NCI-H345 (cell line): ENCODE results near the gene IL36RN.

Source experiments
- DNase-seq: peaks from one replicate; lab custom pipeline; 2025; lab: John Stamatoyannopoulos, UW

IL36RN gene

DNA sequence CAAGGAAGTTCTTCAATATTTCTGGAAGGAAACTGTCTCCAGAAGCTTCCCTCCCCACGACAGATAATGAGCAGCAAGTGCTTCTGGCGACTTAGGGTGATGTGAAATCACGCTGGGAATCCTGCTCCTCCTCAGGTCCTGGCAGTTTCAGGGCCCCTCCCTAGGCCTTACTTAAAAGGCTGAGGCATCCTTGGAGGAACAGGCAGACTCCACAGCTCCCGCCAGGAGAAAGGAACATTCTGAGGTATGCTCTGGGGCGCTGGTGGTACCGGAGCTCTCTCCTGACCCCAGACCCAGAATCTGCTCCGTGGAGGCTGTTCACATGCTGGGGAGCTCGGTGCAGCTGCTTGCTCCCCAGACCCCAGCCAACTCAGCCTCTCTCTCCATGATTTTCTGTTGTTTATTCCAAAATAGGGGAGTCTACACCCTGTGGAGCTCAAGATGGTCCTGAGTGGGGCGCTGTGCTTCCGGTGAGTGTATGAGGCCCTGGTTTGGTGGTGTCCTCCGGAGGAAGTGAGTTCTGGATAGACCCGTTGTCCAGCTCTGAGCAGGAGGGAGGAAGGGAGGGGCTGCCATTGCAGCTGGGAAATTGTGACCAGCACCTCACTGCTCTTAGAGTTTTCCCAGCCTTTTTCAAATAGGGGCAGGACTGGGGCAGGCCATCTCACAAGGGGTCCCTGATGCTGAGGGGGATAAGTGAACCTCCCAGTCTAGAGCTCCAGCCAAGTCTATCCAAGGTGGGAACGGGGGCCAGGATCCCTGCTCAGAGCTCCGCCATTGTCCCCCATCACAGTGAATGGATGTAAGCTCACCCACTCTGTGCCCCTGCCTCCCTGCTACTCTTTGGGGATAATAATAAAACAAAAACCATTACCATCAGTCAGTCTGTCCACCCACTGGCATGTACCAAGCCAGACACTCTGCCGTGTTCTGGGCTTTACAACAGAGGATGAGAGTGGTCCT is at the start of gene IL36RN:
Gene IL36RN (plus strand): TSS at position 201 of the 963 bp plus-strand sequence. CDS start 241 bp downstream, at position 442.
- no peak for DNase-seq

DNA sequence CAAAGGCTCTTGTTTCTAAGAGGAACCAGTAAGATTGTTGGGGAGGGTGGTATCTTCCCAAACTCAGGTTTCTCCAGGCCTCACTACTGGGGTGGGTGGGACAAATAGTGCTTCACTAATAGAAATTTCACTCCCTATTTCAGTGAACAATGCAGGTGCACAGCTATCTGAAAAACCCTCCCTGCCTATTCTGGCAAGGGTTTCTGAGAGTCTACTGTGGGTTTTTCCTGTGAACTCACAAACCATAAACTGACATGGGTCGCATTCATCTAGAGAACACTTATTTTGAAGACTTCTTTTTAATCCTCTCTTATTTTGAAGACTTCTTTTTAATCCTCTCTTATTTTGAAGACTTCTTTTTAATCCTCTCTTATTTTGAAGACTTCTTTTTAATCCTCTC is 49.4 kb upstream of the IL36RN start:
- DNase-seq, result no peak

DNA sequence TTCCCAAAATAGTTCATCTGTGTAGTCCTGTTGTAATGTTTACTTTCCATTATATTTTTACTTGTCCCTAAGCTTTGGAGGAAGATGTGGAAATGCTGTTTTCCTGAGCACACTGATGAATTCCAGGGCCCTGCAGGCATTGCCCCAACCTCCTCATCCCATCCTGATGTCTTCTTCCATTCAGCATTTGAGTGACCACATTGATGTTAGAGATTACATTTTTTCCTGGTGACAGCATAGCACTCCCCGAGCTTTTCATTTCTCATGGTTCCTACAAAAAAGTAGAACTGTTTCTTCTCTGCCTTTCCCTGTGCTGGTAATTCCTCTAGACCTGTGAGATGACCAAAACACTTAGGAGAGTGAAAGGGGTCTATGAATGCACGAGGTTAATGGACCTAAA is 48.9 kb upstream of the IL36RN start:
- no peak for DNase-seq

DNA sequence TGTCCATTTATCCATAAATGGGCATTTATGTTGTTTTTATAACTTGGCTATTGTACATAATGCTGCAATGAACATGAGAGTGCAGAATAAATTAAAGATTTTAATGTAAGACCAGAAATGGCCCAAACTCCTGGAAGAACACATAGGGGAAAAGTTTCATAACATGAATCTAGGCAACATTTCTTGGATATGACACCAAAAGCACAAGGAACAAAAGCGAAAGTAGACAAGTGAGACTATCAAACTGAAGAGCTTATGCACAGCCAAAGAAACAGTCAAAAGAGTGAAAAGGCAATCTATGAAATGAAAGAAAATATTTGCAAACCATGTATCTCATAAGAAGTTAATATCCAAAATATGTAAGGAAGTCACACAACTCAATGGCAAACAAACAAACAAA is 47.9 kb upstream of the IL36RN start:
- no peak for DNase-seq

DNA sequence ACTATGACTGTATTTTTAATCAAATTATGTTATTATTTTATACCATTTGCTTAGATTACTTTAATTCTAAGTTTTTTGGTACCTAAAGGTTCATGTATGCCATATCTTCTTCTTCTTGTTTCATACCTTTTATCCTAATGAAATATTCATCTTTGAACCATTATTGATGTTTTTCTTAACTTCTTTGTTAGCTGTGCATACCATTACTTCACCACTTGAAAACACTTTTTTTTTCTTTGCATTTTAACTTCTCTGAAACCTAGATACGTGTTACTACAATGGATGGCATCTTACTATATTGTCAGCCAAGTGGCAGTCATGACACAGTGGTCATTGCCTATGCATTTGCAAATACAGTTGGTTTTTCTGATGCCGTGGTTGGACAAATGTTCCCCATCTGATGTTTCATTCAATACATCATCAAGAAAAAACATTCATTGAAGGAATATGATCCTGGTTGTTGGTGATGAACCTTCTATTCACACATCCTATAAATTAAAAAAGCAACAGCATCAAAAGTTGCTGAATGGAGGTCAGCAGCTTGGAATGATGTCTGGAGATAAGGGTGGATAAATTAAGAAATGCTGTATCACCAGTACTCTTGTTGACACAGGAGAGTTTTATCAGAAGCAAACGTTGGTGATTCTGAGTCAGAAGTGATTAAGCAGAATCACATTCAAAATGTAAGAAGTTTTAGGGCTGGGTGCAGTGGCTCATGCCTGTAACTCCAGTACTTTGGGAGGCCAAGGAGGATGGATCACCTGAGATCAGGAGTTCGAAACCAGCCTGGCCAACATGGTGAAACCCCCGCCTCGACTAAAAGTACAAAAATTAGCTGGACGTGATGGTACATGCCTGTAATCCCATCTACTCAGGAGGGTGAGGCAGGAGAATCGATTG is 46.3 kb upstream of the IL36RN start:
- no peak for DNase-seq

DNA sequence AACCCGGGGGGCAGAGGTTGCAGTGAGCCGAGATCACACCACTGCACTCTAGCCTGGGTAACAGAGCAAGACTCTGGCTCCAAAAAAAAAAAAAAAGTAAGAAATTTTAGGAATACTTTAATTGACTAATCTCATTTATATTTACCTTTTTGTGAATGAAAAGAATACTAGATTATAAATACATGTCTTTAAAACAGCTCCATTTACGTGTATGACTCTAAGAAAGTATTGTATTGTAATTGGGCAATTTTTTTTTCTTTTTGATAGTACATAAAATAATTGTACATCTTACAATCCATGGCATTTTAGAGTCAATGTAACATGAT is 45.7 kb upstream of the IL36RN start:
- no peak for DNase-seq

DNA sequence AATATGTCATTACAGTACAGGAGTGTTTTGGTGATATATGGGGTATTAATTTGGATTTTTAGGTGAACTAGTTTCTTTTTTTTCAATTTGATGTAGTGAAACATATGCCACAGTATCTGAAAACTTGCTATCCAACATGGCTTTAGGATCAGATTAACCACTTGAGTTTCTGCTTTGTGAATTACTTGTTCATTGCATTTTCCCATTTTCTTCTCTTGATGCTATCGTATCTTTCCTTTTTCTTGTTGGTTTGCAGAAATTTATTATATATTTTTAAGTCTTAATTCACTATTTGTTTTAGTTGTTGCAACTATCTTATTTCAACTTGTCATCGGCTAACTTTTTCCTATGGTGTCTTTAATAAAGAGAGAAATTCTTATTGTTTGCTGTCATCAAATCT is 44.9 kb upstream of the IL36RN start:
- DNase-seq, result no peak

DNA sequence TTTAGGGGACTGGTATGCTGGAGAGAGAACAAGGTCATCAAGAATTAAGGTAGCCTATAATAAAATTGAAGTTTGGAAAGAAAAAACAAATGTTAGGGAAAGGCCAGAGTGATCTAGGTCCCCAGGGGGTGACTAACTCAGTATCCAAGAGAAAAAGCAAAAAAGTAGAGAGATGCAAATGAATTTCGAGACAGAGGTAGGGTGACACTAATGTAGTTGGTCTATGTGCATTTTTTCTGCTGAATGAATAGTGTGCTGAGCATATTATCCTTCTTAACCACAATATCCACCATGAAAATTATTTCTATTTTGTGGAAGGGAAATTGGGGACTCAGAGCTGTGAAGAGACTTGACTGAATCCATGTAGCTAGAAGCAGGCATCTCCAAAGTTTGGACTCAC is 44.0 kb upstream of the IL36RN start:
- DNase-seq, result no peak

DNA sequence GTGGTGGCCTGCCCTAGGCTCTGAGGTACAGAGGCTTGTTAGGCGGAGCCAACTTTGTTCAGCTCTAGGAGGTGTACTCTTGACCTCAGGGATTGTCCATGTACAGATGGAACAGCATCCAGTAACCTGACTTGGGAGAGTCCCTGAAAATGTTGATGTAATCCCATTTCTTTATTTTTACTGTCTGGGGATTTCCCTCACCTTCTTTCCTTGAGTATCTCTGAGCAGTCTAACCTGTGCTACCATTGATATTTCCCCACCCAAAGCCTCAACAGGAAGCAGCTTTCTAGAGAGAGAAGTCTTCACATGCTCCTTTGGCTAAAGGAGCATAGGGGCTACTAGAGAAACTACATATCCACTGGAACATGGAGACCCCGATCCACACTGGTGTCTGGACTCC is 43.3 kb upstream of the IL36RN start:
- DNase-seq, result no peak

DNA sequence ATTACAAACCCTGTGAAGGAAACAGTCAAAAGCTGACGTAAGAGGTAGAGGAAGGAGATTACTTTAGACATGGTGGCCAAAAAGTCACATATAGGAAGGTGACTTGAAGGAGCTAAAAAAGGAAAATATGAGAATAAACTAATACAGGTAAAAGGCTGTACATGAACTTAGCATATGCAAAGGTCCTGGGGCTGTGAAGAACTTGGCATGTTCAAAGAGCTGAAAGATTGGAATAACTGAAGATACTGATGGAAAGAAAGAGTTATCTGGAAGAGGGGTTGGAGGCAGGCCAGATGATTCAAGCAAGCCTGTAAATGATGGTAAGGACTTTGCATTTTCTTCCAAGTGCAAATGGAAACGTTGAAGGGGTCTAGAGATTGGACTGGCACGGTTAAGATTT is 40.5 kb upstream of the IL36RN start:
- DNase-seq, result no peak

DNA sequence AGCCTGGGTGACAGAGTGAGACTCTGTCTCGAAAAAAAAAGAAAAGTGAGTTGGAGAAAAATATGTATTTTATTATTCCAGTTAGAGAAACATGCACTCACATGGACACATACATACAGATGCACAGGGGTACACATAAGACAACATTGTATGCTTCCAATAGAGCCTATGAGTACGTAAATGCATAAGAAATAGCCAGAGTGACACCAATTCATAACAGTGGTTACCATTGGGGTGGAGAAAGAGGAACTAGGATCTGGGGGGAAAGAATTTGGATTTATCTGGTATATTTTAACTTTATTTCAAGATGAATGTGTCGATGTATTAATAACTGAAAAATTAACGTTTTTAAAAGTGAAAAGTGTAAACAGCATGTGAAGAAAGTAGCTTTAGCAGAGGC is 37.7 kb upstream of the IL36RN start:
- no peak for DNase-seq

DNA sequence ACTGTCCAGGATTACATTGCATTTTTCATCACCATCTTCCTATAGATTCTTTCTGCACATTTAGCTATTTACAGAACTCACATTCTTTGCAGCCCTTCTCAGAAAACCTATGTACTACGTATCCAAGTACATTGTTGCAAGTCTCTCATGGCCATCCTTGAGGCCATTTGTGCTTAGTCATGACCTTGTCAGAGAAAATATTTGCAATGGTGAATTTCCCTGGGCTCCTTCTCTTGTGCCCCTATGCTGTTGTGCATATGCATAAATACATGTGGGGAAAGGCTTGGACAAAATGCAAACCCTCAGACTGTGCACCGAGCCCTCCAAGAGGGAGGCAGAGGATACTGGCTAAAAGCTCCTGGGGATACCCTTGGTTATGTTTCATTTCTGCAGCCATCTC is 34.2 kb upstream of the IL36RN start:
- no peak for DNase-seq

DNA sequence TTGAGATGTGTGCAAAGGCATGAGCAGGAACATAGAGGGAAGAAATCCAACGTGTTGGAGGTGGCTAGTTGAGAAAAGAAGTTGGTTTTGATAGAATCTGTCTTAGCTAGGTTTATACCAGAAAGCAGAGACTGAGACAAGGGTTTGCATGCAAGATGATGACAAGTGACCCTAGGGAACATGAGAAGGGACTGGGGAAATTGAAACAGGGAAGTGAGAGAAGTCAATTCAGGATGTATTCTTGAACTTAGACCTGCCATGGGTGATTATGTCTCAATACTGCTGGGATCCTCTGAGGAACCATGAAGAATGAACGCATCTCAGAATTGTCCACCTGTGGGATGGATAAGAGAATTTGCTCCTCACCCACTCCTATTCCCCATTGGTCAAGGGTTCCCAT is 33.3 kb upstream of the IL36RN start:
- DNase-seq, result no peak

DNA sequence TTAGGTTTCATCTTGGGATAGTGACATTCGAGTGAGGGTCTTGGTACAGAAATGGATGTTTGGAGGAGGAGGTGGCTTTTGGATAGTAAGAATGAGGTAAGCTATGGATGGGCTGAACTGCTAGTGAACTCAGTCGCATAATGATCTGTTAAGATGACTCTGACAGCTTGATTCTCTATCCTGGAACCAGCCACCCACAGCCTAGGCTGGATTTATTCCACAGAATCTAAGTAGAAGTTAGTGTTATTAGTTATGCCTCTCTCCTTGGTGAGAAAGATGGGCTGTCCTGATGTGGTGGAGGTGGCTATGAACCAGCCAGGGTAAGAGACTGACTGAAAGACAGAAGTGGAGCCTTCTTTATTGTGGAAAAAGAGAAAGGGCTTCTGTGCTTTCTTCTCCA is 31.3 kb upstream of the IL36RN start:
- DNase-seq, result no peak

DNA sequence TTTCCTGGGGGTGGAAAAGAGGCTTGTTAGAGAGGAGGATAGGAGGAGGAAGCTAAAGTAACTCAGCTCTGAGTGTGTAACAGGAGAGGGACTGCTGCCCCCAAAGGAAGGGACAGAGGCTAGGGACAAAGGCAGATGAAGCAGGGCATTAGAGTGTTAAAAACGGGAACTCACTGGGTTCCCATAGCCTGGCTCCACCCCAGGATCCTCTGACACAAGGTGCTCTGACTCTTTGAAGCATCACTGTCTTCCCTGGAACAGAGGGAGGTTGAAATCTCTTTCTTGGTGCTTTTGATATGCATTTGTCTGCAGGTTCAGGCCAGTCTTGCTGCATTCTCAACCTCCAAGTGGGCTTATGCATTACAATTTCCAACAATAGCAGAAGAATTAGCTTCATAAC is 30.9 kb upstream of the IL36RN start:
- no peak for DNase-seq

DNA sequence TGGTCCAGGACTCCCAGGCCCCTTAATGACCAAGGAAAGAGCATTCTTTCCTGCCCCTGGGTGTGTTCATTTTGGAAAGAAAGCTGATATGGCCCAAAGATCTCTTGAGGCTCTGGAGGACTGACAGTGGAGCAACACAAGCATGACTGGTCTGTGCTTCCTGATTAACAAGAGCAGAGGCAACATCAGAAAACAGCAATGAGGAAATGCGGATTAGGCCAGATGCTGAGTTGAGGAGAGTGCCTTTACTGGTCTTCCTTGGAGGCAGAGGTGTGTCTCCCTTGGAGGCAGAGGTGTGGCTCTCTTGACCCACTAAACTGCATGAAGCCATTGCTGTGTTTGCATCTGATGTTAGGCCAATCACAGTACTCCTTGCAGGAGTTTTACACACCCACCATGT is 26.3 kb upstream of the IL36RN start:
- no peak for DNase-seq

DNA sequence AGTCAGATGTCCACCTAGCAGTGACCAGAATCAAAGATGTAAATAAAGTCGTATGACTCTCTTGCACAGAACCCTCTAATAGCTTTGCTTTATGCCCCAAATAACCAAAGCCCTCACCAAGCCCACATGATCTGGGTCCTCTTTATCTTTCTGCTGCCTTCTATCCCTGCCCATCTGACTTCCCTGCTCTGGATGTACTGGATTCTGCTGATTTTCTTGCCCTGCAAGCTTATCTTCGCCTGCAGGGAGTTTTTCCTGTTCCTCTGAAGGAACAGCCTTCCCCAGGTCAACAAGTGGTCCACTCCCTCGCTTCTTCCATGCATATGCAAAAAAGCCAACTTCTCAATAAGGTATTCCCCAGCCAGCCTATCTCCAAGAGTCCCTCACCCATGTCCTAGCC is 25.0 kb upstream of the IL36RN start:
- DNase-seq, result no peak

DNA sequence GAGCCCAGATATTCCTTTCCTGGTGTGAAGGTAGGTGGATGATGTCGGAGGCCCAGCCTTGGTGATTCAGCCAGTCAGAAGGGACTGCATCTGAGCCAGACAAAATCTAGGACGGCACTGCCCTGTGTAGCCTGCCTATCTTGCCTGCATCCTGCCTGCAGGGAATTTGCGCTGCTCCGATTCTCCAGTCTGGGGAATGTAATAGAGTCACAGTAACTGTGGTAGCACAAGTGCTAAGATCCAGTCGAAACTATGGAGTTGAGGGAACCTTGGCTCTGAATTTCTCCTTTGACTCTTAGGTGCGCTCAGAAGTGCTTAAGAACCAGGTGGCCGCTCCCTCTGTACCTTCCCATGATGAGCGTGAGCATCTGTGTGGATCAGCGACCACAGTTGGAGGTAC is 22.2 kb upstream of the IL36RN start:
- no peak for DNase-seq

DNA sequence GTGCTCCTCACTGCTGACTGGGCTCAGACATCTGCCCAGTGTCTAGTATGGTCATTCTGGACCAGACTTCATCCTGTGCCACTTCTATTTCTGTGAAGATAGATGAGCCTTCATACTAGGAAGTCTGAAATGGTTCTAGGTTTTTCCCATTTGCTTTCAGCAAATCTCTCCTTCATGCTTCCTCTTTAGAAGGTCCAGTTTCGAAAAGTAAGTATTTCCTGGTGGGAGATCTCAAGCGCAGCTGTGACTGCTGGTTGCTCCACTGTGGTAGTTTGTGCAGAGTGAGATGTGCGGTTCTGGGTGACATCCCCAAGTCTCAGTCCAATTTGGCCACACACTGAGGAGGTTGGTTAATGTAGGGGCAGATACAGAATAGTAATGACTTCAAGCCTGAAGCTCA is 20.7 kb upstream of the IL36RN start:
- DNase-seq, result no peak

DNA sequence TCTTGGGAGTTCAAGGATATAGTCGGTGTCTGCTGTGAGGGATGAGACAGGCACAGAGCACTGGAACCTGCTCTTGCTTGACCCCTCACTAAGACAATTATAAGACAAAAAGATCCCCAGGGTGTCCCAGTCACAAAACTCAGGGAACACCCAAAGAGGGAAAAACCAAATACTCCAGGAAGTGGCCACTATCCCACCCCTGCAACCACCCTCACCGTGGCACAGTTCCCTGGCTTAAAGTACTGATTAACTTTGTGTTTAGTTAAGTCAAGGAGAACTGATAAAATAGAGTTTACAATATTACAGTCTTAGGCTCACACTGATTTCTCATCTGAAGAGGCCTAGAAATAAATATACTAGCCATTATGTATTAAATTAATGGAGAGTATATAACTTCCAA is 19.8 kb upstream of the IL36RN start:
- DNase-seq, result no peak

DNA sequence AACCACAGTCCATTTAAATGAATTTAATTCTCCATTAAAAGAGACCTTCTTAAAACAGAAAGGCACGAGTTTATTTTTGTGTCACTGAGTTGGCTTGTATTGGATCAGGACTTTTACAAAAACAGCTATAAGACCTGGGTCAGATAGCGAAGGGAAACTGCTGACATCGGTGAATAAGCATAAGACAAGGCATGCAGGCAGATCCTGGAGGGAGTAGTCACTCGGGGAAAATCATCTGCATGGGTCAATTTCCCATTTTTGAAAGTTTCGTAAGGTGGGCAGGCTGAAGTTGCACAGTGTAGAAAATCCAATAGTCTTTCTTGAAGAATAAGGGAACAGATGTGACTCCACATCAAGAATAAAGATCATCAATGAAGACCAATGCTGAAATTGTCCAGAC is 19.3 kb upstream of the IL36RN start:
- DNase-seq, result no peak

DNA sequence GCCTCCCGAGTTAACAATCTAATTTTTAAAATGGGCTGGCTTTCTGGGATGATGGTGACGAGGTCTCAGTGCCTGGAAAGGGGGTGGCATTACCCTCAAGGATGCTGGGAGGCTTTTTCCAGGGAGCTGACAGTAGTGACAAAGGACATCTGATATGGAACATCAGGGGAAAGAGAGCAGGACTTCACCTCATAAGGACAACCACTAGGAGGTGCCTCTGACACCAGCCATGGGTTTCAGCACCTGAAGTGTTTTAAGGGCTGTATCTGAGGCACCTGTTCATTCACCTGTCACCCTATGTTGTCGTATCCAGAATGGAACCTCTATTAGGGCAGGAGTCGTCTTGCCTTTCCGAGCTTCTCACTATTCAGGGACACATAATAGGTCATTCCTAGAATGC is 17.1 kb upstream of the IL36RN start:
- no peak for DNase-seq

DNA sequence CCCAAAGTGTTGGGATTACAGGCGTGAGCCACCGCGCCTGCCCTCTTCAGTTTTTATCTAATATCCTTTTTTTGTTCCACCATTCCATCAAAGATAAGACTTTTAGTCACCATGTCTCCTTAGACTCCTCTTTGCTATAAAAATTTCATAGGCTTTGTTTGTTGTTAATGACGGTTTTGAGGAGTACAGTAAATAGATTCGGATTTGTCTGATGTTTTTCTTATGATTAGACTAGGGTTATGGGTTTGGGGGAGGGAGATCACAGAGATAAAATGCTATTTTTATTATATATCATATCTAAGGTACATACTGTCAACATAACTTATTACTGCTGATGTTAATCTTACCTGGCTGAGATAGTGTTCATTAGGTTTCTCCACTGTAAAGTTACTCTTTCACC is 12.5 kb upstream of the IL36RN start:
- no peak for DNase-seq
